GM12873 (cell line): ENCODE data around the gene CEP104.

Experiments
- TF ChIP-seq, protein P1 (sequence below): IDR thresholded peaks from 2 replicates; pipeline ENCODE4 v1.5.1; 2012; ENCODE audit warnings: low read depth, mild to moderate bottlenecking, moderate library complexity, low read length, control low read depth; ENCODE audit not compliant: insufficient read depth; ENCODE audit errors: missing control alignments

Gene CEP104

DNA sequence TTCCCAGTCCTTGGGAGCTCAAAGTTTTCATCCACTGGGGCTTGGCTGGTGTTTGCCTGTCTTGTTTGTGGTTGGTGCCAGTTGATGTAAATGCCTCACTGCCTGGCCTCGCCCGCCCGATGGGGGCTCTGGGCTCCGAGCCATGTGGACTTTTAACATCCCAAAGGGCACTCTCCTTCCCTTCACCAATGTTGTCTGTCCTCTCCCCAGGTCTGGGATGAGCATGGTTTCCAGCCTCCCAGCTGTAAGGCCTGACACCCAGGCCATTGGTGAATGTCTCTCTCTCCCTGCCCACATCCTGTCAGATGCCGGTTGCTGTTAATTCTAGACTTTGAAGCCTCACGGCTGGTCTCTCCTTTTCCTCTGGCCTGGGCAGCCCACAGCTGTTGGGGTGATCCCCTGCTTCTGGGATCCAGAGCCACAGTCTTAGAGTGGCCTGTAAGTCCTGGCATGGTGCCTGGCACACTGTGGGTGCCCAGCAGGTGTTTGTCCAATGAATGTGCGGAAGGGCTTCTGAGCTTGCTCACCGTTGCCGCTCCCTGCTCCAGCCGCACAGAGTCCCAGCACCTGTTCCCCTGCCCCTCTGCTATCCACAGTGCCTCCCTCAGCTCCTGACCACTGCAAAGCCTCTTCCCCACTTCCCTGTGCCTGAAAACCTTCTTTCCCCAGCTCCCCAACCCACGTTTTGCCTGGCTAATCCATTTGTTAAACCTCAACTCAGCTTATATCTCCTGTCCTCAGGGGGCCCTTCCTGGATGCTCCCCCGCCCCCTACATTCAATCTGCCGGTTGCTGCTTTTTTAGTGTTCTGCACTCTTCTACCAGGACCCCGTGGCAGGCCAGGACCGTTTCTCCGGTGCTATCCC is 46.4 kb upstream of the CEP104 start:
- TF ChIP-seq, protein P1, sequence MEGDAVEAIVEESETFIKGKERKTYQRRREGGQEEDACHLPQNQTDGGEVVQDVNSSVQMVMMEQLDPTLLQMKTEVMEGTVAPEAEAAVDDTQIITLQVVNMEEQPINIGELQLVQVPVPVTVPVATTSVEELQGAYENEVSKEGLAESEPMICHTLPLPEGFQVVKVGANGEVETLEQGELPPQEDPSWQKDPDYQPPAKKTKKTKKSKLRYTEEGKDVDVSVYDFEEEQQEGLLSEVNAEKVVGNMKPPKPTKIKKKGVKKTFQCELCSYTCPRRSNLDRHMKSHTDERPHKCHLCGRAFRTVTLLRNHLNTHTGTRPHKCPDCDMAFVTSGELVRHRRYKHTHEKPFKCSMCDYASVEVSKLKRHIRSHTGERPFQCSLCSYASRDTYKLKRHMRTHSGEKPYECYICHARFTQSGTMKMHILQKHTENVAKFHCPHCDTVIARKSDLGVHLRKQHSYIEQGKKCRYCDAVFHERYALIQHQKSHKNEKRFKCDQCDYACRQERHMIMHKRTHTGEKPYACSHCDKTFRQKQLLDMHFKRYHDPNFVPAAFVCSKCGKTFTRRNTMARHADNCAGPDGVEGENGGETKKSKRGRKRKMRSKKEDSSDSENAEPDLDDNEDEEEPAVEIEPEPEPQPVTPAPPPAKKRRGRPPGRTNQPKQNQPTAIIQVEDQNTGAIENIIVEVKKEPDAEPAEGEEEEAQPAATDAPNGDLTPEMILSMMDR: no peak

DNA sequence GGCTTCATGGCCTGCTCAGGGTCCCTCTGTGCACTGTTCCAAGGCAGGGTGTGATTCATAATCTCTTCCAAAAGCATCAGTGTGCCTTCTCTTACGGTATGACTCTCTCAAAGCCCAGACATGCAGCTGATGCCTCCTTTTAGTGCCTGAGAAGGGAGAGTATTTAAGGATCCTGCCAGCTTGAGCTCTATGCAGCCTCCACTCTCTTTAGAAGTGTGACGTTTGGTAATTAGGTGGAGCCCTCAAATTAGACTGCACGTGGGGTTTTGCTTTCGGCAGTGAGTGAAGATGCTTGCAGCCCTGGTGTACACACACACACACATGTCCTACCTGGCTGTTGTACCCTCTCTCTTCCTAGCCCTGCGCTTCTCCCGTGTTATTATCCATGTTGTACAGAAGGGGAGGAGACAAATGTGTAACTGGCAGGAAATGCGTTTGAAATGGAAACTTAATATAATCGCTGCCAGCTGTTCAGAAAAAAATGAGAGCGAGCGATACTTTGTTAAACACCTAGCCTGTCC is 45.6 kb upstream of the CEP104 start:
- TF ChIP-seq, protein P1: no peak

DNA sequence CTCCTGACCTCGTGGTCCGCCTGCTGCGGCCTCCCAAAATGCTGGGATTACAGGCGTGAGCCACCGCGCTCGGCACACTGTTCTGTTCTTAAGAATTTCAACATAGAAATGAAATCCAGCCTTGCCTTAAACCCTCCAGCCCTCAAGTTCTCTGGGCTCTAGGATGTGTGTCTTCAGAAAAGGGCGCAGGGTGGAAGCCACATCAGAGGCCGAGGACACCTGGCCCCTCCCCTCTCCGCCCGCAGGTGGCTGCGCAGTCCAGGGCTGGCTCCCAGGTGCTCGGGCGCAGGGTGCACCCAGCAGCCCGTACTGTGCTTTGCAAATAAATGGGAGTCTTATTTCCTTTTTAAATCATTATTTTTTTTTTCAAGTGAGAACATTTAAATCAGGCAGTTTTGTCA is 45.1 kb upstream of the CEP104 start:
- TF ChIP-seq, protein P1: no peak

DNA sequence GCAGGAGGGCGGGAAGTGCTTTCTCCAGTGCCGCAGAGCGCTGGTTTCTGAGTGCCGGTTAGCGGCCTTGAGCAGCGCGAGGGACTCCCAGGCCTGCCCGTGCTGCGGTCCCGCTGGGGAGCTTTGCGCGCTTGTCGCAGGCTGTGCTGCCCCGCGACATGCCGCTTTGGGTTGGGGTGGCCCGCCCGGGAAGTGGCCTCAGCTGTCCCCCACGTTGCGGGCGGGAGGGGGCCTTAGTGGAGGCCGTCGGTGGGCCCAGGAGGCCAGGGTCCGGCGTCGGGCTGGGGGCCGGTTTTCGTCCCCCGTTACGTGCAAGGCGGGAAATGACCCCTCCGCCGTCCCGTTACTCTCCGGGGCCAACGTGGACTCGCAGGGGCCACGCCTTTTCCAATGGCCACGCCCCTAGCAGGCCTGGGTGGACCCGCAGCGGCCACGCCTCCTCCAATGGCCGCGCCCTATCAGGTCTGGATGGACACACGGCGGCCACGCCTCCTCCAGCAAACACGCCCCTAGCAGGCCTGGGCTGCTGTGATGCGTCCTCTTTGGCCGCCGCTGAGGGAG is 44.0 kb upstream of the CEP104 start:
- TF ChIP-seq, protein P1: no peak

DNA sequence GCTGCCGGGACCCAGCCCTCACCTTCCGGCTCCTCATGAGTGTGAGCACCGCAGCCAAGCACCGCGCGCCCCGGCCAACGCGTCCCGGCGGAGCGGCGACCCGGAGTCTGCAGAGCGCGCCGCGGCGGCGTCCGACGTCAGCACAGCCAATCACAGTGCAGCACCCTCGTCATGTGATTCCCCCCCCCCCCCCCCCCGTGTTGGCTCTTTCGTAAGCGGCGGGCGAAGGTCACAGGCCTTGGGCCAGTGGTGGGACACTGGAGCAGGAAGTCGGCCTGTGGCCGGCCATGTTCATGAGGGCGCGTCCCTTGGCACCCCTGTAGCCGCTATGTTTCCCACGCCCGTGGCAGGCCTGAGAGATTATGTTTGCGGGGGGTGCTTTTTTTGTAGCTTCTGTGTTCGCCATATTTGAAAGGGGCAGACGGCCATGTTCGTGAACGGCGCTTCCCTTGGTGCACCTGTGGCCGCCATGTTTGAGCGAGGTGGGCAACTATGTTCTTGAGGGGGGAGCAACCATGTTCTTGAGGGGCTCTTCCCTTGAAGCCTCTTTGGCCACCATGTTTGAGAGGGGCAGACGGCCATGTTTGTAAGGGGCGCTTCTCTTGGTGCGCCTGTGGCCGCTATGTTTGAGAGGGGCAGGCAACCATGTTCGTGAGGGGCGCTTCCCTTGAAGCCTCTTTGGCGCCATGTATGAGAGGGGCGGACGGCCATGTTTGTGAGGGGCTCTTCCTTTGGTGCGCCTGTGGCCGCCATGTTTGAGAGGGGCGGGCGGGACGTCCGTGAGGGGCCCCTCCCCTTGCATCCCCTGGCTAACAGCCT is 43.3 kb upstream of the CEP104 start, which contains the start of gene C1orf174:
TSS of gene C1orf174 (minus strand) at position 123 of the 819 bp plus-strand sequence. CDS start at position 37, 86 bp downstream.
- TF ChIP-seq, protein P1: no peak

DNA sequence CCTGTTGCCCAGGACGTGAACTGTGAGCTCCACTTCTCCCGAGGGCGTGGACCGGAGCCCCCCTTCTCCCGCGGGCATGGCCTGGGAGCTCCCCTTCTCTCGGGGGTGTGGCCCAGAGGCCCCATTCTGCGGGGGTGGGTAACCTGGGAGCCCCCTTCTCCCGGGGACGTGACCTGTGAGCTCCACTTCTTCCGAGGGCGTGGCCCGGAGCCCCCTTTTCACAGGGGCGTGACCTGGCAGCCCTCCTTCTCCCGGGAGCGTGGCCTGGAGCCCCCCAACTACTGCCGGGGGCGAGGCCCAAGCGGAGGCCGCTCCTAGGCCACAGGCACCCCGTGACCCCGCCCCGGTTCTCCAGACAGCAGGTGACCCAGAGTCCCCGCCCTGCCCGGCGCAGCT is 42.7 kb upstream of the CEP104 start:
- TF ChIP-seq, protein P1: peak; percentile 37
